Upper lobe of left lung (tissue), 6 donors: ENCODE results near the gene PRR23B. TPM values are rescaled to one million over a fixed set of nuclear protein-coding genes. Genes with fewer than 3 reads are reported as not detected.

Experiments used
- ATAC-seq, 2 donors: fragments of 200-7000 bp; cut with Tn5 transposase; one replicate each; pipeline ENCODE4 v1.9.1; 2022; ENCODE audit warnings: mild to moderate bottlenecking in 2 of 2, moderate library complexity in 2 of 2; ENCODE audit not compliant: low FRiP score in 2 of 2
- DNase-seq, 2 donors: peaks; one replicate each; pipeline ENCODE4 v3.0.0-alpha.2; 2019 to 2020
- H3K27ac ChIP-seq, 4 donors: fragments of 200-600 bp; sonication (generic); one replicate each; pipeline ENCODE4 v1.5.1; 2016 to 2019
- H3K27me3 ChIP-seq, 4 donors: fragments of 200-600 bp; sonication (generic); one replicate each; pipeline ENCODE4 v1.5.1; 2017 to 2019
- H3K36me3 ChIP-seq, 4 donors: fragments of 200-600 bp; sonication (generic); one replicate each; pipeline ENCODE4 v1.5.1; 2016 to 2019
- H3K4me1 ChIP-seq, 4 donors: fragments of 200-600 bp; sonication (generic); one replicate each; pipeline ENCODE4 v1.5.1; 2018 to 2019
- H3K4me3 ChIP-seq, 4 donors: fragments of 200-600 bp; sonication (generic); one replicate each; pipeline ENCODE4 v1.5.1; 2017 to 2019; ENCODE audit warnings: mild to moderate bottlenecking in 2 of 4, moderate library complexity in 1 of 4
- H3K9me3 ChIP-seq, 4 donors: fragments of 200-600 bp; sonication (generic); one replicate each; pipeline ENCODE4 v1.5.1; 2018 to 2019
- CTCF ChIP-seq, 6 experiments: fragments of 450-650 bp in 4 of 6; fragments of 200-600 bp in 2 of 6; sonication (generic) in 2 of 6; IDR thresholded peaks; one replicate each; pipeline ENCODE4 v1.5.1; 2016 to 2019; ENCODE audit warnings: antibody characterized with exemption in 6 of 6
- EP300 ChIP-seq, 4 donors: sonication (generic); formaldehyde crosslinking; IDR thresholded peaks; one replicate each; pipeline ENCODE4 v1.5.1; 2017; ENCODE audit warnings: antibody characterized with exemption in 4 of 4, control low read depth in 2 of 4
- POLR2A ChIP-seq, 4 donors: fragments of 450-650 bp; IDR thresholded peaks; one replicate each; pipeline ENCODE4 v1.5.1; 2016 to 2017; ENCODE audit warnings: antibody characterized with exemption in 4 of 4, mild to moderate bottlenecking in 2 of 4
- POLR2AphosphoS5 ChIP-seq, 2 donors: sonication (generic); formaldehyde crosslinking; IDR thresholded peaks; one replicate each; pipeline ENCODE4 v1.5.1; 2017; ENCODE audit warnings: antibody characterized with exemption in 2 of 2
- WGBS, 2 donors: methylation state at CpG; one replicate each; pipeline ENCODE4 v1.1.5; 2017 to 2018; 5-methylcytosine and 5-hydroxymethylcytosine counted together
- total RNA-seq, 6 donors: library from RNA; depleted of rRNA in 4 of 6; stranded (reverse); fragments of >200 nt in 4 of 6; gene quantifications; one replicate each; pipeline versions ENCODE4 v1.1.0 to v1.2.1, GENCODE V29; 2016 to 2021
- donor health status: DM: no; HTN: no; CAD: no; lungs with moderate emphysema.
- donor health status: DM: no; HTN: yes; CAD: no; lungs with severe emphysema.

Gene PRR23B
- total RNA-seq, 6 donors from 2014 or later = not detected

GRCh38 chr3:139020036-139020867 is 474 bp downstream of the PRR23B start:
- WGBS, 2 donors = 63 to 73% methylated on average over 30 to 50 of the region's 81 CpGs
- Histone ChIP-seq H3K27ac (no peak overlapping the region), H3K9me3 (peaks cover 0 to 13% (median 5%) of the 10 kb centered on the region in 4 donors), H3K4me3 (no peak overlapping the region), H3K36me3 (no peaks in the 10 kb centered on the region), H3K4me1 (no peaks in the 10 kb centered on the region), H3K27me3 (no peaks in the 10 kb centered on the region)
- DNase-seq (peak in 1 of 2 donors; percentile 79), ATAC-seq (peak; percentile 16 to 22)
- TF ChIP-seq POLR2A (IDR thresholded peaks at IDR 0.05) = no peak
- no peak for TF ChIP-seq CTCF (IDR thresholded peaks at IDR 0.05)
- no peak for TF ChIP-seq EP300 (IDR thresholded peaks at IDR 0.05)
- TF ChIP-seq POLR2AphosphoS5 (IDR thresholded peaks at IDR 0.05) = no peak

- H3K36me3 ChIP-seq = no peaks in the 10 kb centered on the region
- no peak for TF ChIP-seq EP300 (IDR thresholded peaks at IDR 0.05)
- no peak for TF ChIP-seq POLR2AphosphoS5 (IDR thresholded peaks at IDR 0.05)
- no peak for TF ChIP-seq POLR2A (IDR thresholded peaks at IDR 0.05)
- WGBS, 2 donors = 71 to 74% methylated on average over 3 of the region's 3 CpGs
- ATAC-seq = no peak
- H3K4me3 ChIP-seq = no peak overlapping the region
- no peaks in the 10 kb centered on the region for H3K27me3 ChIP-seq
- H3K4me1 ChIP-seq = no peaks in the 10 kb centered on the region
- peaks cover 0 to 13% (median 6%) of the 10 kb centered on the region in 4 donors for H3K9me3 ChIP-seq
- DNase-seq = no peak
- no peak overlapping the region for H3K27ac ChIP-seq
Measured at GRCh38 chr3:139016430-139017048, 4.2 kb downstream of the PRR23B start.

GRCh38 chr3:139006051-139006716 is 14.5 kb downstream of the PRR23B start, which contains the start of gene PRR23A:
Gene PRR23A, minus strand, starts transcription at chr3:139006268. Its CDS starts 0 bp downstream, at chr3:139006268.
- no peak within 1 kb of the TSS for H3K27ac ChIP-seq
- H3K36me3 ChIP-seq = no peaks in the 10 kb centered on the region
- H3K9me3 ChIP-seq = peaks cover 0 to 14% (median 4%) of the 10 kb centered on the region in 4 donors
- WGBS, 2 donors = 76 to 86% methylated on average over 32 to 60 of the region's 60 CpGs
- ATAC-seq (peak in 1 of 2 donors; percentile 34), DNase-seq (peak in 1 of 2 donors; percentile 74)
- TF ChIP-seq EP300 (IDR thresholded peaks at IDR 0.05) (no peak), POLR2A (IDR thresholded peaks at IDR 0.05) (no peak), CTCF (IDR thresholded peaks at IDR 0.05) (no peak)
- no peaks in the 10 kb centered on the region for H3K4me1 ChIP-seq
- no peaks in the 10 kb centered on the region for H3K27me3 ChIP-seq
- H3K4me3 ChIP-seq = no peak within 1 kb of the TSS

DNA sequence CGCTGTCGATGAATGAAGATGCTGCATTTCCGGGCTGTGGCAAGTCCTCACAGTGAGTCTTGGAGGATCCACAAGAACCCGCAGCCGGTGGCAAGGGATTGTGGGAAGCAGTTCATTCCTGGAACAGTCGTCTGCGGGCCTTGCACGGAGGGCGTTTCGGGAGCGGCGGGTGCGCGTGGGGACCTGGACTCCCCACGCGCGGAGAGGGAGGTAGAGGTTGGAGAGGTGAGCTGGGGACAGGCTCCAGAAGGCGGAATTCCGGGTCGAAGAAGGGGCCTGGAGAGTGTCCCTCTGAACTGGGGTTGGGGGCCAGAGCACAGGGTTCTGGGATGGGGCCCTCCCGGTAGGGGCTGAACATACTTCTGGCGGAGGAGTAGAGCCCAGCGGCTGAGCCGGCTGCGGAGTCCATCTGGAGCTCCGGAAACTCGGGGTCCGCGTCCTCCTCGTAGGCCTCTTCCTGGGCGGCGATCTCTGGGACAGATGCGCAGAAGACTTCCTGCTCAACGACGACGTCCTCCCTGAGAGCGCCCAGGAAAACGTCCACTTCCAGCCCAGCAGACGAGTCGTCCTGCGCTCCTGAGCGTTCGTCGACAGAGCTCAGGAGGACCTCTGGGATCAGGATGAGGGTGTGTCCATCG is 15.3 kb downstream of the PRR23B start:
- H3K27ac ChIP-seq = no peak overlapping the region

More for the DNA sequence above, 15.3 kb downstream of the PRR23B start:
- no peak overlapping the region for H3K4me3 ChIP-seq
- DNase-seq = peak in 1 of 2 donors; percentile 58
- H3K36me3 ChIP-seq = no peaks in the 10 kb centered on the region
- H3K4me1 ChIP-seq = no peaks in the 10 kb centered on the region
- no peaks in the 10 kb centered on the region for H3K27me3 ChIP-seq
- peaks cover 0 to 13% (median 4%) of the 10 kb centered on the region in 4 donors for H3K9me3 ChIP-seq
- ATAC-seq = peak in 1 of 2 donors; percentile 66
- 86 to 88% methylated on average over 36 to 45 of the region's 45 CpGs for WGBS, 2 donors
- TF ChIP-seq POLR2A (IDR thresholded peaks at IDR 0.05) = no peak
- TF ChIP-seq CTCF (IDR thresholded peaks at IDR 0.05) = no peak
- TF ChIP-seq EP300 (IDR thresholded peaks at IDR 0.05) = no peak
- no peak for TF ChIP-seq POLR2AphosphoS5 (IDR thresholded peaks at IDR 0.05)
